Fibroblast of the aortic adventitia (primary cell): ENCODE measurements around the gene ZPLD1. TPM values are rescaled to one million over a fixed set of nuclear protein-coding genes. Genes with fewer than 3 reads are reported as not detected.

Experiments
- DNase-seq: peaks from one replicate; pipeline ENCODE4 v3.0.0-alpha.2; 2010; ENCODE audit warnings: low read depth
- H3K4me3 ChIP-seq: 2 replicates; pipeline ENCODE4 v1.5.1; 2011; ENCODE audit warnings: low read depth, mild to moderate bottlenecking, control low read depth, low read length, moderate library complexity
- total RNA-seq: library from RNA; depleted of rRNA; stranded (reverse); fragments of >200 nt; gene quantifications from 2 replicates; pipeline ENCODE4 v1.2.3, GENCODE V29; 2012; ENCODE audit warnings: low replicate concordance
- TF ChIP-seq, protein P1 (sequence below): IDR thresholded peaks from 2 replicates; pipeline ENCODE4 v1.5.1; 2011; ENCODE audit warnings: mild to moderate bottlenecking, low read length, control low read depth, inconsistent platforms; ENCODE audit not compliant: insufficient read depth

The ZPLD1 gene
- 0.33 and 0.45 TPM in 2 replicates for total RNA-seq

DNA sequence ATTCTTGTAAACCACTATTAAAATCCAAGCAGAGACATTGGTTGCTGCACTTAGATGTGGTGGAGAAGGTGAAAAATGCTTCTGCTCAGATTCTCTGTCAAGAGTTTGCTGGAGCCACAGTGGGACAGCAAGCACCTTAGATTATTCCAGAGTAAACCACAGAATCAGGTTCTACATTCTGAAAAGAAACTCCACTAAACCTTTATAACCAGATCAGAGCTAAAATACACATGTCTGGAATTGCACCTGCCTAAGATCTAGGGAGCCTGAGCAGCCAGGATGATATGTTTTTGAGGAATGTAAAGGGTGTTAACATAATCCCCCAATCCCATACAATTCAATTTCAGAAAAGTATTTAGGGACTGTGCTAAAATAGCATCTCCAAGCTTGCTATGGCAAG, at the start of gene ZPLD1:
Gene ZPLD1 (plus strand): TSS at position 301 of the 400 bp plus-strand sequence. CDS start 3,473 bp downstream, outside the sequence.
- no peak within 1 kb of the TSS for H3K4me3 ChIP-seq
- no peak for DNase-seq
- TF ChIP-seq, protein P1, sequence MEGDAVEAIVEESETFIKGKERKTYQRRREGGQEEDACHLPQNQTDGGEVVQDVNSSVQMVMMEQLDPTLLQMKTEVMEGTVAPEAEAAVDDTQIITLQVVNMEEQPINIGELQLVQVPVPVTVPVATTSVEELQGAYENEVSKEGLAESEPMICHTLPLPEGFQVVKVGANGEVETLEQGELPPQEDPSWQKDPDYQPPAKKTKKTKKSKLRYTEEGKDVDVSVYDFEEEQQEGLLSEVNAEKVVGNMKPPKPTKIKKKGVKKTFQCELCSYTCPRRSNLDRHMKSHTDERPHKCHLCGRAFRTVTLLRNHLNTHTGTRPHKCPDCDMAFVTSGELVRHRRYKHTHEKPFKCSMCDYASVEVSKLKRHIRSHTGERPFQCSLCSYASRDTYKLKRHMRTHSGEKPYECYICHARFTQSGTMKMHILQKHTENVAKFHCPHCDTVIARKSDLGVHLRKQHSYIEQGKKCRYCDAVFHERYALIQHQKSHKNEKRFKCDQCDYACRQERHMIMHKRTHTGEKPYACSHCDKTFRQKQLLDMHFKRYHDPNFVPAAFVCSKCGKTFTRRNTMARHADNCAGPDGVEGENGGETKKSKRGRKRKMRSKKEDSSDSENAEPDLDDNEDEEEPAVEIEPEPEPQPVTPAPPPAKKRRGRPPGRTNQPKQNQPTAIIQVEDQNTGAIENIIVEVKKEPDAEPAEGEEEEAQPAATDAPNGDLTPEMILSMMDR: no peak

DNA sequence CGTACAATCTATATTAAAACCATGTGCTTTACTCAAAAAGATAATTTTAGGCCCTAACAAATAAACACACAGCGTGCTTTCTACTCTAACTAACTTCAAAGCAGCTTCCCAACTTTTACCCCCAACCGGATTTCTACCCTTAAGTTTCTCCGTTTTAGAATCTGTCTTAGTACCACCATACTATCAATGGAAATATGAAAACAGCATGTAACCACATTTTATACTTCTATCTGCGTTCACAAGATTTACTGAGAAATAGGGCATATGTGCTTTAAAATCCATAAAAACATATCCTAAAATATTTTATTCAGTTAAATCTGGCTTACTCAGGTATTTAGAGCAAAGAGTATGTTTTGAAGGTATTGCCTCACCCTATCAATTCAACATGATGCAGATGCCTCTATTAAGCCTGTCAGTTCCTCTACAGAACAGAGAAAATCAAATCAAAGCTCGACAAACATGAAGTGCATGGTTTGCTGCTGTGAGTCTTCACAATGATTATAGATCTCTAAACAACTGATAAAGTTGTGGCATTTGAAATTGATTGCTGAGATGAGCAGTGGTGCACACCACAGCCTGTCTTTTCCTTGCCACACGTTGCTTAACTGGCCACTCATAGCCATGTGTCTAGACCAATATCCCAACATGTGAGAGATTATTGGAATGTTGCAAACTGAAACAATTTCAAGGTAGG, 44.5 kb upstream of the ZPLD1 start:
- TF ChIP-seq, protein P1: no peak
- no peak overlapping the region for H3K4me3 ChIP-seq
- DNase-seq: no peak

DNA sequence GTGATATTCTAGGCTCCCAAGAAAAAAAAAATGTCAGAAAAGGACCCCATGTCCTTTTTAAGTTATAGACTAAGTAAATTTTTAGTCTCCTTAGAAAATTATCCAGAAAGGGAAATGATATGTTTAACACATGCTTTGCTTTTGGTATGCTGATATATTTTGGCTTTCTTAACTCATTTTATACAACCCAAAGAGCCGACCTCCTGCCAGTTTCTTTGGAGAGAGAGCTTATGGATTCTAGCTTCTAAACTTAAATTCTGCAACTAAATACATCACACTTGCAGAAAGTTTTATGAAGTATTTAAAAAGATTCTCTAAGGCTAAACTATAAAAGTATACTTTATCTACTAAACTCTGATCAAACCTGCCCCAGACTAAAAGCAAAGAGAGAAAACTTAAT, 43.9 kb upstream of the ZPLD1 start:
- DNase-seq: no peak
- TF ChIP-seq, protein P1: no peak
- H3K4me3 ChIP-seq: no peak overlapping the region

DNA sequence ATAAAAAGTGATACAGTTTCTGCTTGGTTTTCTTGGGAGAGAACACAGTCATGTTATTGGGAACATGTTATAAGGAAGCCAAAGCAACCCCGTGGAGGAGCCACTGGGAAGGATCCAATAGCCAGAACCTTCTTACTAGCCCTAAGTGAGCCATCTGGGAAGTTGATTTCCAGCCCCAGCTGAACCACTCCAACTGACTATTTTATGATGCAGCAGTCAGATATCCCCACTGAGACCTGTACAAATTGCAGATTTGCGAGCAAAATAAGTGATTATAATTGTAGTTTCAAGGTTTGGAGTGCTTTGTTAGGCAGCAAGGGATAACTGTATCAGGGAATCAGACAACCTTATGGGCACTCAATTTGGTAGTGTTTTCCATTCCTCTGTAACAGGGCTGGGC, 43.3 kb upstream of the ZPLD1 start:
- no peak overlapping the region for H3K4me3 ChIP-seq
- DNase-seq: no peak

DNA sequence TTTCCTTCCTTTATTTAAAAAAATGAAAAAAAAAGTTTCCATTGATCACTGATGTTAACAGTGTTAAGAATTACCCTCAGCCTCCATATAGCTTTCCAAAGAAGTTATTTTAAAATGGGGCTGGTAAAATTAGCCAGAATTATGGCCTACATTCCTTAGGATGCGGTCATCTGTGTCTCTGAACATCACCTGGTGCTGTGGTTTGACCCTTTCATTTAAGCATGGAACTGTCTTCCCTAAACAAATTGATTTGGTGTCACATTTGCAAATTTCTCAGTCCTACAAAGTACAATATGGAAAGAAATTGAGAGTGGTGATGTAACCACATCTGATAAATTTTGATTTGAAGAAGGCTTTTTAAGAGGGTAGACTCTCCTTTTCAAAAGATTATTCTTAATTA, 40.3 kb upstream of the ZPLD1 start:
- H3K4me3 ChIP-seq: no peak overlapping the region
- TF ChIP-seq, protein P1: no peak
- no peak for DNase-seq

More for the DNA sequence above, 43.3 kb upstream of the ZPLD1 start:
- TF ChIP-seq, protein P1: no peak

DNA sequence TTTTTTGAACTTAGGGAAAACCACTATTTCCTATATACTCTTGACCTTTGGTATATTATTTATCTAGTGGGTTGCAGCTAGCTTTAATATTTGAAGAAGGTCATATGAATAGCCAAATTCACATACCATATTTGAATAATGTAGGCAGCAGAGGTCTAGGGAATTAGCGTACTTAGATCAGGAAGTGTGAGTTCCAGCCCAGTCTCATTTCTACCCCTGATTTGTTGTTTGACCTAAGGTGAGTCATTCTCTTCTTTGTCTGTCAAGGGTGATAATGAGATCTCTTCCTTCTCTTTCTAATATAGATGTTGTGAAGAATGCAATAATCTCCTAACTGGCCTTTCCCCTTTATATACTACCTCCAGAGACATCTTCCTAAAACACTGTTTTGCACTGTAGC, 36.6 kb upstream of the ZPLD1 start:
- TF ChIP-seq, protein P1: no peak
- H3K4me3 ChIP-seq: no peak overlapping the region
- DNase-seq: no peak

DNA sequence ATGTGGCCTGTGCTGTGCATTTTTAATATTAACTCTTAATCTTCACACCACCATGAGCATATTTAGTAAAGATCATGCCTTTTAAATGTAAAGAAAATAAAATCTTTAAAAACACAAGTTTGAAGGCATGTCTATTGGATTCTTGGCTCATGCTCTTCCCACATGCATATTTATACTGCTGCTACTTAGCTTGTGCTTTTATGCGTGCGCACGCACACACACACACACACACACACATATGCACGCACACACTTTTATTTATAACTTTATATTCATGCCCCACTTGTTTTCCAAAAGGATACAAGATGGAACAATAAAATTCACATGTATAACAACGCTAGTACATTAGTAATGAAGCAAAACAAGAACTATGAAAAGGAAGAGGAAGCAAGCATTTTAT, 36.1 kb upstream of the ZPLD1 start:
- TF ChIP-seq, protein P1: no peak
- H3K4me3 ChIP-seq: no peak overlapping the region
- DNase-seq: no peak
